HG03175 (cell line): ENCODE measurements around the gene ZSCAN26.
"Not testable (repeated sequence)": the region's sequence is repeated elsewhere in the genome, so short reads cannot be mapped to it uniquely, and the experiment has no call there.

Experiments used
- ATAC-seq: cut with Tn5 transposase; IDR thresholded peaks from one replicate; pipeline ENCODE4 v1.9.1; 2021; ENCODE audit warnings: mild to moderate bottlenecking, moderate library complexity; ENCODE audit not compliant: unreplicated experiment

The ZSCAN26 gene

DNA sequence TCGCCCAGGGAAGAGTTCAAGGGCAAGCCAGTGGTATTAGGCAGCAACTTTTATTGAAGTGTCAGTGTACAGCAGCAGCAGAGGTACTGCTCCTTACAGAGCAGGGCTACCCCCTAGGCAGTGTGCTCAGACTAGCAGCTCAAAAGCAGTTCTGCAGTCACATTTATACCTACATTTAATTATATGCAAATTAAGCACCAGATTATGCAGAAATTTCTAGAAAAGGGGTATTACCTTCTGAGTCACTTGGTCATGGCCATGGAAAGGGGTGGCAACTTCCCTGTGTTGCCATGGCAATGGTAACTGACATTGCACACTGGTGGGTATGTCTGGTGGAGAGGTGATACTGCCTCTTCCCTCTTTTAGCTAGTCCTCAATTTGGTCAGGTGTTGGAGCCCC is 12.8 kb upstream of the ZSCAN26 start:
- ATAC-seq = no peak

DNA sequence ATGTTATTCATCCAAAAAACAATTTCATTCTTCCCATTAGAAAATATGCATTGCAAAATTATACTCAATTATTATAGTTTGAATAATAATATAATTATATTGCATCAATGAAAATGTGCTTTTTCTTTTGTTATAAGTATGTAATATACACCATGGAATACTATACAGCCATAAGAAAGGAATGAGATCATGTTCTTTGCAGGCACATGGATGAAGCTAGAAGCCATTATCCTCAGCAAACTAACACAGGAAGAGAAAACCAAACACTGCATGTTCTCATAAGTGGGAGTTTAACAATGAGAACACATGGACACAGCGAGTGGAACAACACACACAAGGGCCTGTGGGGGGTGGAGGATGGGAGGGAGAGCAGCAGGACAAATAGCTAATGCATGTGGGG is 9.9 kb upstream of the ZSCAN26 start:
- no peak for ATAC-seq

DNA sequence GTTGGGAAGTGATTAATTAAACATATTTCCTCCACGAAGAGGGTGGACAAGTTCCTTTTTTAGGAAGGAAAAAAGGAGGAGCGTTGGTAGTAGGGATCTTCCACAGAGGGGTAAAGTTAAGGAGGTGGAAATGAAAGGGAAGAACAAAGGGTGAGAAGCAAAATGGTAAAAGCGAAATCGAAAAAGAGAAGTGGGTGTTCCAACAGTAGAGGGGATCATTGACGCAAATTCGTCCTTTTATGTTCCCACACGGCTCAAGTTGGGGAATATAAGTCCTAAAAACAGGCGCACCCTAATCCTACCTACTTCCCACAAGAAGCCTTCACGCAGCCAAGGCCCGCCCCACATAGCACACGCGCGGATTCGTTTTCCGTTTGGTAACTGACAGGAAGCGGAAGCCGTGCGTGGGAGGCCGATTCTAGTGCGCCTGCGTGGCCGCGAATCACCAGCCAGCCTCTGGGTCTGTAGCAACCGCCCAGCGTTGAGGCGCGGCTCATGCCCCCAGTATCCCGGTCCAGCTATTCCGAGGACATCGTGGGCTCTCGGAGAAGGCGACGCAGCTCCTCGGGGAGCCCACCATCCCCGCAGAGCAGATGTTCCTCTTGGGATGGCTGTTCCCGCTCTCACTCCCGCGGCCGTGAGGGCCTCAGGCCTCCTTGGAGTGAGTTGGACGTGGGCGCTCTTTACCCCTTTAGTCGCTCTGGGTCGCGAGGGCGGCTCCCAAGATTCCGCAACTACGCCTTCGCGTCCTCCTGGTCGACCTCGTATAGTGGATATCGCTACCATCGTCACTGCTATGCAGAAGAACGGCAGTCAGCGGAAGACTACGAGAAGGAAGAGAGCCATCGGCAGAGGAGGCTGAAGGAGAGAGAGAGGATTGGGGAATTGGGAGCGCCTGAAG is 7.8 kb upstream of the ZSCAN26 start, which contains the start of gene NKAPL:
Gene NKAPL (plus strand): TSS at position 421 of the 901 bp plus-strand sequence. CDS start 75 bp downstream, at position 496.
- peak; percentile 49 for ATAC-seq

DNA sequence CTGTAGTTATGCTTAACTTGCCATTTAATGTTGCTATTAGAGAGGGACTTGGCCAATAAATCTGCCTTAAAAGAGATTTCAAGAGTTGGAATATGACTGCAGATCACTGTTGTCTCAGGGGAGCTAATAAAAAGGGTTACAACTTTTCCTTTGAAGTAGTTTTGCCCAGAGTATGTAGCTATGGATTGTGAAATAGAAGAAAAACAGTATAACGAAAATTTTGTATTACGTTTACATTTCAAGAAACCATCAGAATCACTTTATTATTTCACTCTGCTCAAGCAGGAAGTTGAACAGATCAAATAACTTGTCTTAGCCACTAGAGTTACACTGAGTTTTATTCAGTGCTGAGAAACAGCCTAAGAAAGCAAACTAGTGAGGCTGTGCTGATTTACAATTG is 3.0 kb upstream of the ZSCAN26 start:
- ATAC-seq = no peak

DNA sequence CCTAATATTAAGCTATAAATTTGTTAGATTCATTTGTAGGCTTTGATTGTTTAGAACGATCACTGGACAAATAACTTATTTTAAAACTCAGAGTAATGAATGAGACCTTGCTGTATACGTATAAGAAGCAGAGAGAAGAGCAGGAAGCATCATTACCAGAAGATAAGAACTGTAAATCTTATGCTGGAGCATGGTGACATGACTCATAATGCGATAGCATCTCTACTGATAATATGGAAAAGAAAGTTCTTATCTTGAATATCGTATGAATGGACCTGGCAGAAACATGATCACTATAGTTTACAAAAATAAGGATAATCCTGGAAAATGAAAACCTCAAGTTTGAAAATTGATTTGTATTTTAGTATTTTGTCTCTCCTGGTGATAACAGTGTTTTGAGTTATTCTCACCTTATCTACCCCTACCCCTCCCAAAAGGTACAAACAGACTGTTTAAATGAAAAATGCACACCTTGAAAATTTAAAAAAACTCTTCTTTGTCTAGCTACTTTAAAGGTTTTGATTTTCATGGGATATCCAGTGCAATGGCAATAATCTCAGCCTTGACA is 2.0 kb upstream of the ZSCAN26 start:
- no peak for ATAC-seq

DNA sequence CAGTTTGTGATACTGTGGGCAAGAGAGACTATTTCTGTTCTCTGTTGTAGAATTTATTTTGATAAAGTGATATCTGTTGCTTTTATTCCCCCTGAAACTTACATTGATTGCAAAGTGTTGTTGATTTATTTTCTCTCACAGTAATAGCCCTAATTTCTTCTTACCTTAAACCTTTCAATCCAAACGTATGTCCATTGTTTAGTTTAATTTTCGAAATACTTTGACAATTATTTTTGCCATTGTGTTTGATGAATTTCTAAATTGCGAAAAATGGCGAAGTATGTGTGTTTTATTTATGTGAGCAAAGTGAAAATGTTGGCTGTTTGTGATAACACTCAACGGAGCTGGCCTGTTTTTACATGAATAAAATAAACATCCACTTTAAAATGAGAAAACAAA is 381 bp upstream of the ZSCAN26 start:
- no peak for ATAC-seq

DNA sequence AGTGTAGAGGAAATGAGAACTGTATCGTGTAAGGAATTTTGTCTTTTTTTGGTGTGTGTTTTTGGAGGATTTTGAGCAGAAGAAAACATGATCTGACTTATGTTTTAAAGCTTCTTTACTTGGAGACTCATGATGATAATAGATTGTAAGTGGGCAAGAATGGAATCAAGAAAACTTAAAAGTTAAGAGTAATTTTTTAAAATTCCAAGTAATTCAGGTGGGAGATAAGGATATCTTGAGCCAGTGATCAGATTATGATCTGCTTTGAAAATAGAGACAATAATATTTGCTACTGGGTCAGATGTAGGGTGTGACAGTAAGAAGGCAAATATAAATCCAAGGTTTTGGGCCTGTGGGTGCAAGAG is 734 bp downstream of the ZSCAN26 start:
- no peak for ATAC-seq

DNA sequence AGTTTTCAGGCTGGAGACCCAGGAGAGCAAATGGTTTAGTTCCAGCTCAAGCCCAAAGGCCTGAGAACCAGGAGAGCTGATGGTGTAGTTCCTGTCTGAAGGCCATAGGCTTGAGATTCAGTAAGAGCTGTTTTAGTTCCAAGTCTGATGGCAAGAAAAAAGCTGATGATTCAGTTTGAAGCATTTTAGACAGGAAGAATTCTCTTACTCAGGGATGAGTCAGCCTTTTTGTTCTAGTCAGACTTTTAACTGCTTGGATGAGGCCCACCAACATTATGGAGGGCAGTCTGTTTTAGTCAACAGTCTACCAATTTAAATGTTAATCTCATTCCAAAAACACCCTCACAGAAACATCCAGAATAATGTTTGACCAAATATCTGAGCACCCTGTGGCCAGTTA is 2.5 kb downstream of the ZSCAN26 start:
- no peak for ATAC-seq

DNA sequence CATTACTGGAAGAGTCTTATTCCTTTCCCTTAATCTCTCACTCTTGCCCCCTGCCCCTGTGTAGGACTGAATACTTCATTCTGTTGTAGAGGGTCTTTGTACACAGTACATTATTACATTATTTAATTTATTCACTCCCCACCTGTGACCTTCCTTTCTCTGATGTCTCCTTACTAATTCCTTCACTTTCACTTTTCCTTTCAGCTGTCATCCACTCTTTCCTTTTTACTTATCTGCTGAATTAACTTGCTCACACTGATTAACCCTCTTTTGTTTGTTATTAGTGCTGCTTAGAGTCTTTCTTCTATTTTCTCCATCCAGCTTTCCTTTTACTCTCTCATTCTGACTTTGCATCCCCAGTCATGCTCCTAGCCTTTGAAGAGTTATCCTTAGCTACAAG is 7.9 kb downstream of the ZSCAN26 start:
- no peak for ATAC-seq

DNA sequence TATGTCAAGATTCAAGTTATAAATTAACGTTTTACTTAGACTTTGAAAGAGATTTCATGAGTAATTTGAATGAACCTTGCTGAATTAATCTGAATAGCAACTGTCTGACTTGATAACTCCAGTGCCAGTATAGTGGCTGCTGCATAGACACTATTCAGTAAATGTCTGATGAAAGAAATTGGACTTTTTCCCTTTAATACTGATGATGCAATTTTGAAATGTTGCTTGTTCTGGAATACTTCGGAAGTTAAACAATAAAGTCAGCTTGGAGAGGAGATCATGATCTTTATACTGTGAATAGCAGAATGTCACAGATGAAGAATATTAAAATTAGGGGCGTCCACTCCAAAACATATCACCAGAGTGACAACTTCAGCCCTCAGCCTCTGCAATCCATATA is 10.8 kb downstream of the ZSCAN26 start:
- no peak for ATAC-seq

DNA sequence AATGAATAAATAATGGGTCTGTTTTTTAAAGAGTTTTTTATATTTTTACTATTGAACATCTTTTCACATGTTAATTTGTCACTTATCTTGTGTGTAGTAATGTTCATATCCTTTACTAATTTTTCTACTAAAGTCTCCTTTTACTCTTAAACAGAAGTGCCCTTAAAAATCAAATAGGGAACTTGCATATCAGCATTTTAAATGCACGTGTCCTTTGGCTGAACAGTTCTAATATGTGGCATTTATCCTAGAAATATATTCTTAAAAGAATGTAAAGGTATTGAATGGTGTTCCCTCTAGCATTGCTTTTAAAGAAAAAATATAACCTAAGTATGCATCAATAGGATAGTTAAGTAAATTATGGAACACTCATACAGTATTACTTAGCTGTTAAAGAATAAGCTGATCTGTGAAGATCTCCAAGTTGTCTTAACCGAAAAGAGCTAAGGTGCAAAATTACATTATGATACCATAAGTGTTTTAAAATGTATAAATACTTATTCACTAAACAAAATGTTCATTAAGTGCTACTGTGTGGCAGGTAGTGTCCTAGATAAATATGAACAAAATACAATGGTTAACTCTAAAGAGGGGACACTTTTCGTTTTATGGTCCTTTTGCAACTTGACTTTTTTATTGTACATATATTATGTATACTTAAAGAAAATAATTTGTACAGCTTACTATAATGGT is 13.8 kb downstream of the ZSCAN26 start:
- no peak for ATAC-seq

DNA sequence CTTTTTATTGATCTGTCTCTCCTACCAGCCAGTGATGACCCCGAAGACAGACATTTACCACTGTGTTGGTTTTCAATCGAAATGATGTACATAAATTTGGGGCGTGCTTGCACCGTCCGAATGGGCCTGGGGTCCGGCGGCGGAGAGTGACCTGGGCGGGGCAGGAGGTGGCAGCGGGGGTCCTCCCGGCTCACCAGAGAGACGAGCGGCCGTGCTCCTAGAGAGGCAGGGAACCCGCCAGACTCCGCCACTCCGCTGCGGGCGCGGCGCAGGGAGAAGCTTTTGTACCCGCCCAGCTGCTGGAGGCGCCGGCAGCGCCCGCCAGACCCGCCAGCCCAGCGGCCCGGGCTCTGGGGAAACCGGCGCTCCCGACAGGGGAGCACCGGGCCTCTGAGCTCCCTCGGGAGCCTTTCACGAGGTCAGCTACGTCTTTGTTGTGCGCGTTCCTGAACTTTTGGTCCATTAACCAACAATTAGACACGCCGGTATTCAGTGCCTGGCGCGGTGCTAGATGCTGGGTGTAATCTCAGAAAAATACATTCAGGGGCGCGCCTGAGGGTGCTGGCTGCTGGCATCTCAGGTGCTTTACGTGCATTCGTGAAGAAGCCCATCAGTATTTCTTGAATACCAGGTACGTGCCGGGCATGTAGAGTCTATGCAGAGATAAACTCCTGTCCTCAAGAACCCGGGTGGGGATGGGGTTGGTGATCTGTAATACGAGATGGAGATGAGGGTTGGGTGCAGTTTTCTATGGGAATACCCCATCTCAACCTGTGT is 14.5 kb downstream of the ZSCAN26 start, which contains the start of gene PGBD1:
Gene PGBD1 (plus strand): TSS at position 285 of the 777 bp plus-strand sequence. CDS start 2,242 bp downstream, outside the sequence.
- peak; percentile 86 for ATAC-seq

DNA sequence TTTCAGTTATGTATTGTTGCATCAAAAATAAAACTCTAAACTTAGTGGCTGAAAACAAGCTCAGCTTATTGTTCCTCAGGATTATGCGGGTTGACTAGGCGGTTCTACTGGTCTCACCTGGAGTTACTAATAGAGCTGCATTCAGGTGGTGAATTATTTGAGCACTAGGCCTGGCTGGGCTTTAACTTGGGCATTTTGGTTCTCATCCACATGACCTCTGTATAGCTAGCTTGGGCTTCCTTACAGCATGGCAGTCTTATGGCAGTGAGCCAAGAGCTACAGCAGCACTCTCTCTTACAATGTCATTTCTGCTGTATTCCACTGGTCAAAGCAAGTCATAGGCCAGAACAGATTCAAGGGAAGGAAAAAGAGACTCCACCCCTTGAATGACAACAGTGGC is 16.0 kb downstream of the ZSCAN26 start:
- no peak for ATAC-seq

DNA sequence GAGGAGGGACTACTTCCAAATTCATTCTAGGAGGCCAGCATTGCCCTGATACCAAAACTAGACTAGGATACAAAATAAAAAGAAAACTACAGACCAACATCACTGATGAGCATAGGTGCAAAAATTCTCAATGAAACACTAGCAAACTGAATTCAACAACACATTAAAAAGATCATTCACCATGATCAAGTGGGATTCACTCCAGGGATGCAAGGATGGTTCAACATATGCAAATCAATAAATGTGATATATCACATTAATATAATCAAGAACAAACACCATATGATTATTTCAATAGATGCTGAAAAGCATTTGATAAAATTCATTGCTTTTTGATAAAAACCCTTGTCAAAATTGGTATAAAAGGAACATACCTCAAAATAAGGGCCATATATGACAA is 24.6 kb downstream of the ZSCAN26 start:
- ATAC-seq = no peak

DNA sequence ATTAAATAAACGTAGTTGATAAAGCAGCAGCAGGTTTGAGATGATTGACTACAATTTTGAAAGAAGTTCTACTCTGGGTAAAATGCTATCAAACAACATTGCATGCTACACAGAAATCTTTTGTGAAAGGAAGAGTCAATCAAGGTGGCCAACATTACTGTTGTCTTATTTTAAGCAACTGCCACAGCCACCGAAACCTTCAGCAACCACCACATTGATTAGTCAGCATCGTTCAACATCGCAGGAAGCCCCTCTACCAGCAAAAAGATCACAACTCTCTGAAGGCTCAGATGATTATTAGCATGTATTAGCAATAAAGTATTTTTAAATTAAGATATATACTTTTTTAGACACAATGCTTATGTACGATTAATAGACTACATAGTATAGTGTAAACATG is 28.4 kb downstream of the ZSCAN26 start:
- ATAC-seq = no peak

DNA sequence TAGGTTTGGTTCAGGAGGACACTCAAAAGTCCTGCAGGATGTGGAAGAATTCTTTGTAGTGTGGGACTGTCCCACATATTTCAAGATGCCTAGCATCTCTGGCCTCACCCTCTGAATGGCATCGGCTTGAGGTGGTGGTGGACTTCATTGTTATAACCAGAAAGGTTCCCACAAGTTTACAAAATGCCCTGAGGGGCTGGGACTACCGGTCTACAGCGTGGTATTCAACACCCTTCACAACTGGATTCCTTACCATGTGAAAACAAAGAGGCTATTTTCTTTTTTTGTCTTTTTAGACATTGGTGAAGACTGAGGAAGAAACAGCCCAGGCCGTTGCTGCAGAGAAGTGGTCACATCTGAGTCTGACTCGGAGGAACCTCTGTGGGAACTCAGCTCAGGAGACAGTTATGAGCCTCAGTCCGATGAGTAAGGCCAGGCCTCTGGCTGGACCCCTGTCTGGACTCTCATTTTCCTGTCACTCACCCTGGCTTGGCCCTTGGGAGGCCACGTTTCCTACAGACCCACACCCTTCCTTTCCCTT is 29.6 kb downstream of the ZSCAN26 start:
- ATAC-seq = no peak

DNA sequence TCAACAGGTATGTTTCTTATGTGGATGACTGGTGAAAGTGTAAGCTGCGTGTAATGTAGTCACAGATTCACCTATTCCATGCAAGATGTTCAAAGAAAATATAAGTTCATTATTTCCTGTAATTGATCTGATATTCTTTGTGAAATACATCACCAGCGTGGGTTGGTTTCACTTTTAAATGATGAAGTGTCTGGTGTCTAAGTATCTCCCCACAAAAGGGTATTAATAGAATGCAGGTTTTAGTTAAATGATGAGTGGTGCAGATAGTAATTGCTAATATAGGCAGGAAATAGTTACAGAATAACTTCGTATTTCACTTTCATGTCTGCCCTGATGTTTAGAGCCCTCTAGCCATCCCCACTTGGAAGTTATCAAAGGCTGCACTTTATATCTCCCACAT is 36.6 kb downstream of the ZSCAN26 start:
- ATAC-seq = peak; percentile 91

DNA sequence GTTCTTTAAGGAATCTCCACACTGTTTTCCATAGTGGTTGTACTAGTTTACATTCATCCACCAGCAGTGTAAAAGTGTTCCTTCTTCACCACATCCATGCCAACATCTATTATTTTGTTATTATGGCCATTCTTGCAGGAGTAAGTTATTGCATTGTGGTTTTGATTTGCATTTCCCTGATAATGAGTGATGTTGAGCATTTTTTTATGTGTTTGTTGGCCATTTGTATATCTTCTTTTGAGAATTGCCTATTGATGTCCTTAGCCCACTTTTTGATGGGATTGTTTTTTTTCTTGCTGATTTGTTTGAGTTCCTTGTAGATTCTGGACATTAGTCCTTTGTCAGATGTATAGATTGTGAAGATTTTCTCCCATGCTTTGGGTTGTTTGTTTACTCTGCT is 39.4 kb downstream of the ZSCAN26 start:
- ATAC-seq = not testable (repeated sequence)

DNA sequence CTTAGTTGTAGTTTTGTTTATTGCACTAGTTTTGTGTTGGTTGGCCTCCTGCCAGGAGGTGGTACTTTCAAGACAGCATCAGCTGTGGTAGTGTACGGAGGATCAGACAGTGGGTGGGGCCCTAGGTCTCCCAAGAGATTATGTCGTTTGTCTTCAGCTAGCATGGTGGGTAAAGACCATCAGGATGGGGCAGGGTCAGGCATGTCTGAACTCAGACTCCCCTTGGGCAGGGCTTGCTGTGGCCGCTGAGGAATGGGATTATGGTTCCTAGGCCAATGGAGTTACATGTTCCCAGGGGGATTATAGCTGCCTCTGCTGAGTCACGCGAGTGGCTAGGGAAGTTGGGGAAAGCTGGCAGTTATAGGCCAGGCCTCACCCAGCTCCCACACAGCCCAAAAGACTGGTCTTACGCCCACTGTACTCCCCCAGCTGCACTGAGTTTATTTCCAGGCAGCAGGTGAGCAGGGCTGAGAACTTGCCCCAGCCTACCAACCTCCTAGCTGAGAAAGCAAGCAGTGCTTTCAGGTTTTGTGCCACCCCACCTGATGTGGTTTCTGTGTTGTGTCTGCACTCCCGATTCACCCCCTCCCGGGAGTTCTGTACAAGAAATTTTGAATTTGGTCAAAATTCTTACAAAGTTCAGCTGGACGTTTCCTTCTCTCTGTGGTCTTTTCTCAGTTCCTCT is 44.3 kb downstream of the ZSCAN26 start:
- ATAC-seq = no peak

DNA sequence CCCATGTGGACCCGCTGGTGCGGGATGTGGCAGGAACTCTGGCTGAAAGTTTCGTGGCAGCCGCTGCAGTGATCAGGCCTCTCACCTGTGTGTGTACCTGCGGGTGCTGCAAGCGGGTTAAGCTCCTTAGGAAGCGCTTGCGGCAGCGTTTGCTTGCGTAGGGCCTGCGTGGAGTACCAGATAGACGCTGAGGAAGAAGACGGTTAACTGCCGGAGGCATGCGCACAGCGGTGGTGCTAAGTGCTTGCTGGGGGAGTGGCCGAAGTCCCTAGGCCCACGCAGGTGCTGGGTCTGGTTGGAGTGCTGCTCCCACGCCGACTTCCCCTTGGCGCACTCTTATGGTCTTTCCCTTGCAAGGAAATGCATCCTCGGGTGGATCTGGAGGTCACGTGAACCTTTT is 46.0 kb downstream of the ZSCAN26 start:
- ATAC-seq = no peak
